GM12875 (cell line): ENCODE data around the gene PTPRC.

ENCODE experiments used
- H3K4me3 ChIP-seq: one replicate; pipeline ENCODE4 v1.5.1; 2011; ENCODE audit warnings: low read depth, low read length, control low read depth
- CTCF ChIP-seq: IDR thresholded peaks from 2 replicates; pipeline ENCODE4 v1.5.1; 2011; ENCODE audit warnings: low read depth, mild to moderate bottlenecking, control low read depth, inconsistent platforms, low read length, moderate library complexity, borderline replicate concordance; ENCODE audit not compliant: insufficient read depth

PTPRC gene

GRCh38 chr1:198714271-198714670 lies 75.4 kb downstream of the PTPRC start:
- no peak overlapping the region for H3K4me3 ChIP-seq
- TF ChIP-seq CTCF = no peak

- no peak for TF ChIP-seq CTCF
- H3K4me3 ChIP-seq = no peak overlapping the region
Measured at GRCh38 chr1:198716051-198716450, 77.2 kb downstream of the PTPRC start.

GRCh38 chr1:198717510-198717909 lies 78.7 kb downstream of the PTPRC start:
- no peak for TF ChIP-seq CTCF
- H3K4me3 ChIP-seq = no peak overlapping the region

- H3K4me3 ChIP-seq = no peak overlapping the region
- TF ChIP-seq CTCF = no peak
Measured at GRCh38 chr1:198723127-198723526, 84.3 kb downstream of the PTPRC start.

- H3K4me3 ChIP-seq = no peak overlapping the region
- no peak for TF ChIP-seq CTCF
Measured at GRCh38 chr1:198725090-198725489, 86.2 kb downstream of the PTPRC start.

GRCh38 chr1:198726455-198726854 lies 87.6 kb downstream of the PTPRC start:
- H3K4me3 ChIP-seq = no peak overlapping the region
- TF ChIP-seq CTCF = no peak

GRCh38 chr1:198729195-198729863 lies 90.5 kb downstream of the PTPRC start:
- no peak for TF ChIP-seq CTCF
- H3K4me3 ChIP-seq = no peak overlapping the region
